ENCODE data around the gene ATG4B.

ATG4B gene

DNA sequence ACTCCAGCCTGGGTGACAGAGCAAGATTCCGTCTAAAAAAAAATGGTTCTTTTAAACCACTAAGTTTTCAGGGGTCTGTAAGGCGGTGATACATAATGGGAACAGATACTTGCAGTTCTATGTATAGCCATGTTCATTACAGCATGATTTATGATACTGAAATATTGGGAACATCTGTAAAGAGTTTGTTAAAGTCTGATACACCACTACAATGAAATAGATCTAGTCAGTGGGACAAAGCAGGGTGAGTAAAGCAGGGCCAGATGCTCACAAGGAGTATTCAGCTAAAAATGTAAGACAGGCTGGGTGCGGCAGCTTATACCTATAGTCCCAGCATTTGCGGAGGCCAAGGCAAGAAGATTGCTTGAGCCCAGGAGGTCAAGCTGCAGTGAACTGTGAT, 58.2 kb downstream of the ATG4B start:
- no peak for DNase-seq

DNA sequence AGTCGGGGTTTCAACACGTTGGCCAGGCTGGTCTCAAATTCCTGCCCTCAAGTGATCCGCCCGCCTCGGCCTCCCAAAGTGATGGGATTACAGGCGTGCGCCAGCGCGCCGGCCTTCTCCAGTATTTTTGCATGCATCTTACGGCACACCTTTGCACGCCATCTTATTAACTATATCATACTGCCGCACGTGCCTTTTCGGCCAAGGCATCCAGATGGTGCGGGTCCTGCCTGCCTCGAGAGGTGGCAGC, 63.6 kb downstream of the ATG4B start:
- DNase-seq: no peak

DNA sequence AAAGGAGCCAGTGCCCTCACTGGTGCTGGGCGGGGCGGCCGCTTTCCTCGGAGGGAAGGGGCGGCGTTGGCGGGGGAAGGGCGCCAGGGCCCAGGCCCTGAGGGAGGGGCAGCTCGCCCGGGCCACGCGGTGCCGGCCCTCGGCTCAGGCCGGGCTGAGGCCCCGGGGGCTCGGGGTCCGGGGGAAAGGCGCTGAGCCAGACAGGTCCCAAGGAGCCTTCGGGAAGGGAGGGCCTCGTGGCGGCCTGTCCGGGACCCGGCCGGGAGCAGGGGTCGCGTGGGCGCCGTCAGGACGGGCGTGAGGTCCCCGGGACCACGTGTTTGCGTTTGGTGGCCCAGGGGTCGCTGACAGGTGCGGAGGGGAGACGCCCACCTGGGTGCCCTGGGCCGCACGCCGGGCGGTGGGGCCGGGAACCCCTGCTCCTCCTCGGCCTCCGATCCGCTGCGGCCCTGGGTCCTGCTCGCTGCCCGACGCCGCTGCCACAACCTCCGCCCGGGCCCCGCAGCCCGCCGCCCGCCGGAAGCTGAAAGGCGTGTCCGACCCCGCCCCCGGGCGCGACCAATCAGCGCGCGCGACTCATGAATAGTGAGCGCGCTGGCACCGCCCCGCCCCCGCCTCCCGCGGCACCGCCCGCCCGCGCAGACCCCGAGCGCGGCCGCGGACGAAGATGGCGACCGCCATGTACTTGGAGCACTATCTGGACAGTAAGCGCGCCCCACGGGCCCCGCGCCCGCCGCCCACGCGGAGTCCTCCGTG, 64.1 kb downstream of the ATG4B start, which contains the start of gene ING5:
TSS of gene ING5 (plus strand) at position 641 of the 756 bp plus-strand sequence. CDS start at position 668, 27 bp downstream.
- DNase-seq: peak; percentile 96

DNA sequence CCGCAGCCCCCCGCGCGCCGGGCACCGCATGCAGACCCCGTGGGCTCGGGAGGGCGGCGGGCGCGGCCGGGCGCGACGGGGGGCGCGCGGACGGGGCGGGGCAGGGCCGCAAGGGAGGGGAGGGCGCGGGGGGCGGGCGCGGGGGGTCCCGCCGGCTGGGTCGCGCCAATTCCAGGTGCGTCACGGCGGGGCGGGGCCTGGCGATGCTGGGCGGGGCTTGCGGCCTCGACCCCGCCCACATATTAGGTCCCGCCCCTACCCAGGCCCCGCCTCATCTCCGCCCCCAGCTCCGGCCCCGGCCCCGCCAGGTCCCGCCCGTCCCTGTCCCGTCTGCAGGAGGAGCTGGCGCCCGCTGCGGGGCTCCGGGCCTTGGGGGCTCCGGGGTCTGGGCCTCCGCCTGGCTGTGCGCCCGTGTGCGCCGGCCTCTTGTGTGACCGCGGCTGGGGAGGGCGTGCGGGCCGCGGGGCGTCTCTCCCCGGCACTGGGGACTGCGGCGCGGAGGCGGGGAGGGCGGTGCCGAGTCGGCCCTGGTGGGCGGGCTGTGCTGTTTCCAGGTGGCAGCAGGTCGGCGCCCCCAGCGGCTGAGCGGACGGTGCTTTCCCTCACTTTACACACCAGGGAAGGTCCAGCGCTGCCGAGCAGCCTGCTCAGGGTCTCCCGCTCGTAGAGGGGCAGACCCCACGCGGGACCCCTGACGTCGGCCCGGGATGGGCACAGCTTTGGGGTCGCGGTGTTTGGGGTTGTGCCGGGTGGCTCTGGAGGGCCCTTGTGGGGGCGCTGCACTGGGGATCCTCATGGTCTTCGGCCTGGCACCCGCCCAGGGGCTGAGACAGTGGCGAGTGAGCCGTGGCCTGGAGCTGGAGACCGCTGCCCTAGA, 64.9 kb downstream of the ATG4B start:
- peak; percentile 91 for DNase-seq

DNA sequence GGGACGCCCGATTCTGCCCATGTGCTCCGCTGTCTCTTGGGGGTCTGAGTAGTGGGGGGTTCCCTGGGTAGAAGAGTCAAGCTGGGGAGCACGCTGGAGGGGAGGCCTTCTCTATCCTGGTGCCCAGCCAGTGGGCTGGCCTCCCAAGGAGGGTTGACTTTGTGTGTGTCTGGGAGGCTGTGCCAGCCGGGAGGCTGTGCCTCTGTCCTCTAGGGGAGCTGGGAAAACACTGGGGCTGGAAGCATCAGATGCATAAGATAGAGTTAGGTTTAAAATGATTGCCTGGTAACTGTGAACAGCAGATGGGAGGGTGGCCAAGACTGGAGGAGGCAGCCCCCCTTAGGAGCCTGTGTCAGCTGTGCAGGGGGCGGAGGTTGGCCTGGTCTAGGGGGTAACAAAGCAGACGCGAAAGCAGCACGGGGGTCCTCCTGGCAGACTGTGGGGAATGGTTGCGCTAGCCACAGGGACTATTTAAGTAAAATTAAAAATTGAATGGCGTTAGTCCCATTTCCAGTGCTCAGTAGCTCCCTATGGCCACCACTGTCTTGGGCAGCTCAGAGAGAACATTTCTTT, 65.6 kb downstream of the ATG4B start:
- DNase-seq: peak; percentile 49

DNA sequence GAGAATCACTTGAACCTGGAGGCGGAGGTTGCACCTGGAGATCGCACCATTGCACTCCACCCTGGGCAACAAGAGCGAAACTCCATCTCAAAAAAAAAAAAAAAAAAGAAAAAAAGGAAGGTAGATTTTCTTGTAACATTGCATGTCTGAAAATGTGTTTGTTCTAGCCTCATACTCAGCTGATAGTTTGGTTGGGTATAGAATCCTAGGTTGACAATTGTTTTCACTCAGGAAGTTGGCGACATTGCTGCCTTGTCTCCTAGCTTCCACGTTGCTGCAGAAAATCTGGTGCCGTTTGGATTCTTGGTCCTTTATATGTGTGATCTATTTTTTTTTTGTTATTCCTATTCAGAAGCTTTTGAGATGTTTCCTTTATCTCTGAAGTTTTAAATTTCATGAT, 69.0 kb downstream of the ATG4B start:
- no peak for DNase-seq

DNA sequence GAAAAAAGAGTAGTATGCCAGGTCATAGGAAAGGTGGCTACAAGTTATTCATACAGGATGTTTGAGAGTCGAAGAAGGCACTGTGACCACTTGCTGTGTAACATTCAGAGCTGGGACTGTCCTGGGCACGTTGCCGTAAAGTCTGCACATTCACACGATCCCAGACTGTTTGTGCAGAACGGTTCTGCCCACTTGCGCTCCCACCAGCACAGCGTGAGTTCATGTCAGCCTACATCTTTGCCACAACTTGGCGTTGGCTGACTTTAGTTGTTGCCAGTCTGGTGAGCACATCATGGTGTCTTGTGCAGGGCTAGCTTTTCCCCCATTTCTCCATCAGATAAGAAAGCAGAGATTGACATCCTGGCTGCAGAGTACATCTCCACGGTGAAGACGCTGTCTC, 71.4 kb downstream of the ATG4B start:
- no peak for DNase-seq

DNA sequence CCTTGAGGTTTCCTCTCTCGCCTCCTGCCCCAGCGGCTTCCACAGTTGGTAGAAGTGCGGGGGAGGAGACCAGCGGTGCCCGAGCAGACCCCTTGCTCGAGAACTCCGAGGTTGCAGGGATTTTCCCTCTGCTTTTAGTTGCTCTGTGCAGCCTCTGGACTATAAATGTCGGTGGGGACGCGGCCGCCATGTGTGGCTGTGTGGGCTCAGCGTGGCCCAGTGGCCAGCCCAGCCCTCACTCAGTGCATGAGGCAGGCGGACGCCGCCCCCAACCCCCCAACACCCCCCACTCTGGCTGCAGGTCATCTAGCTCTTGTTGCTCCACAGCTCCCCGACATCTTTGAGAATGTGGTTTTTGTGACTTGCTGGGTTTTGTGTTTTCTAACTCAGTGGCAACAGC, 81.6 kb downstream of the ATG4B start:
- DNase-seq: no peak

DNA sequence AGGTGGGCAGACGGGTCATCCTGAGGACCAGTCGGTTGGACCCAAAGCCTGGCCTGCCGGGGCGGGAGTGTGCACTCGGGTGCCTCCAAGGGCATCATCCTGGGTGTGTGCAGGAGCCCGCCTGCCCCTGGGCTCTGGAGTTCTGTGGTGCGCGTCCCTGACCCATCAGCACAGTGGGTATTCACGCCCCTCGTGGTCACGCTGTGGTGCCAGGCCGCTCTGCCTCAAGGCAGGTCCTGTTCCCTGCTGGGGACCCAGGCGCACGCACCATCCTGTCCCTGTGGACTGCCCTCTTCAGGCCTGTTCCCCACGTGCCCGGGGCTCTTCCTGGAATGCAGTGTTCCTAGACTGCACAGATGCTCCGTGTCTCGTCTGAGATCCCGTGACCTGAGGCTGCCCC, 82.6 kb downstream of the ATG4B start:
- DNase-seq: no peak

DNA sequence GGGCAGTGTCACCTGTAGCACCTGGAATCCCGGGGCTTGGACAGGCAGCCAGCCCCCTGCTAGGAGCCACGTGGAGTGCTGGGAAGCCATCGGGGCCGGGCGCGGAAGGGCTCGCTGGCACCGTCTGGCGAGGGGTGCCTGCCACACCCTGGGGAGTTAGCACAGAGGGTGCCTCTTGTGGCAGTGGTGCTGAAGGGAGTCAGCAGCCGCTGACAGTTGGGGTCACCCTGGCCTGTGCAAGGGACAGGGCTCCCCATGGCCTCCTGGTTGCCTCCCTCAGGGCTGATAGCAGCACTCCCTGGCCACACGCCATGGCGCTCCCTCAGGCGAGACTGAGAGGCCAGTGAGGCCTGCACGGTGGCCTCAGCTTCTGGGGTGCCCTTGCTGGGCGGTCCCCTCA, 83.1 kb downstream of the ATG4B start:
- DNase-seq: no peak

DNA sequence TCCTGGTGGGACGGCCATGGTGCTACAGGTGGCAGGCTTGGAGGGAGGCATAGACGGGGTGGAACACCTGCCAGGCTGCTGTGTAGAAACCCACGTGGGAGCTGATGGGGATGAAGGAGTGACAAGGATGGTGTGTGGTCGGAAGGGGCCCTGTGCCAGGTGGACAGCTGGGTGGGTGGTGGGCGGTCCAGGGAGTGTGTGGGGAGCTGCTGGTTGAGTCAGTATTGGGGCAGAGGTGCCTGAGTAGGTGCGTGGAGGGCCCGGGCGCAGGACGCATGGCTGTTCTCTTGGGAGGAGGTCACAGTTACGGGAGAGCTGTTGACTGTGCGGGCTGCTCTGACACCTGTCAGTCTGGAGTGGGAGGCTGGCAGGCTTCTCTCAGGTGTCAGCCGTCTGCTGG, 84.4 kb downstream of the ATG4B start:
- no peak for DNase-seq

DNA sequence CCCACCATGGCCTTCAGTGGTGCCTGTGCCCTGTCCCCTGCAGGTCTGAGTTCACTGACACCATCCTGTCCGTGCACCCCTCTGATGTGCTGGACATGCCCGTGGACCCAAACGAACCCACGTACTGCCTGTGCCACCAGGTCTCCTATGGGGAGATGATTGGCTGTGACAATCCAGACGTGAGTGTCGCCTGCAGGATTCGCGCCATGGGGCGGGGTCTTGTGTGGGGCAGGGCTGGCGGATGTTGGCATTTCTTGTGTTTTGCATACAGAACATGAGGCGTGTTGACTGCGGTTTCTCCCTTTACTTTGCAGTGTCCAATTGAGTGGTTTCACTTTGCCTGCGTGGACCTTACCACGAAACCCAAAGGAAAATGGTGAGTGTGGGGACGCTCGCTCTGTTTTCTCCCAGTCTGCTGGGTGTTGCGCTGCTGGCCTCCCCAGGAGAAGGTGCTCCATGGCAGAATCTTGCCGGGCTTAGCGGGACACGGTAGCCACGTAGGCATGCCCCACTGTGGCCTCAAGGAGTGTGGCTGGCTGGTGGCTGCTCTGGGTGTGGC, 85.5 kb downstream of the ATG4B start:
- no peak for DNase-seq
